Measurements from ENCODE around the gene ANKRD29.

The ANKRD29 gene

GRCh38 chr18:23694637-23695430 is 32.1 kb upstream of the ANKRD29 start:
- in situ Hi-C loops (cut with HindIII; ENCODE audit: low pct_unique_long_range_greater_than_20kb, low sequenced_read_pairs): no loop called here

GRCh38 chr18:23693846-23694245 is 31.1 kb upstream of the ANKRD29 start:
- in situ Hi-C loops (cut with HindIII; ENCODE audit: low pct_unique_long_range_greater_than_20kb, low sequenced_read_pairs): no loop called here
- DNase-seq (ENCODE audit: low read depth in 1 of 2, low spot score in 1 of 2): no peak
- no peak for TF ChIP-seq JUND (IDR thresholded peaks at IDR 0.05; ENCODE audit: low read depth)

More at GRCh38 chr18:23694637-23695430, 32.1 kb upstream of the ANKRD29 start:
- TF ChIP-seq JUND (IDR thresholded peaks at IDR 0.05; ENCODE audit: low read depth): no peak
- no peak for DNase-seq (ENCODE audit: low read depth in 1 of 2, low spot score in 1 of 2)

GRCh38 chr18:23690505-23691068 is 27.9 kb upstream of the ANKRD29 start:
- in situ Hi-C loops (cut with HindIII; ENCODE audit: low pct_unique_long_range_greater_than_20kb, low sequenced_read_pairs): no loop called here
- no peak for DNase-seq (ENCODE audit: low read depth in 1 of 2, low spot score in 1 of 2)
- TF ChIP-seq JUND (IDR thresholded peaks at IDR 0.05; ENCODE audit: low read depth): no peak

- peak in 1 of 2 experiments; percentile 27 for DNase-seq (ENCODE audit: low read depth in 1 of 2, low spot score in 1 of 2)
- in situ Hi-C loops (cut with HindIII; ENCODE audit: low pct_unique_long_range_greater_than_20kb, low sequenced_read_pairs): no loop called here
- TF ChIP-seq JUND (IDR thresholded peaks at IDR 0.05; ENCODE audit: low read depth): no peak
Observed at GRCh38 chr18:23689616-23690504, 27.1 kb upstream of the ANKRD29 start.

GRCh38 chr18:23689031-23689615 is 26.4 kb upstream of the ANKRD29 start, which contains the start of gene LAMA3:
Gene LAMA3 (plus strand): TSS chr18:23689453. CDS start chr18:23689684, 231 bp downstream.
- TF ChIP-seq JUND (IDR thresholded peaks at IDR 0.05; ENCODE audit: low read depth): no peak
- in situ Hi-C loops (cut with HindIII; ENCODE audit: low pct_unique_long_range_greater_than_20kb, low sequenced_read_pairs): no loop called here
- peak; percentile 66 to 86 for DNase-seq (ENCODE audit: low read depth in 1 of 2, low spot score in 1 of 2)

GRCh38 chr18:23688528-23688927 is 25.8 kb upstream of the ANKRD29 start:
- in situ Hi-C loops (cut with HindIII; ENCODE audit: low pct_unique_long_range_greater_than_20kb, low sequenced_read_pairs): no loop called here

GRCh38 chr18:23684515-23685197 is 21.9 kb upstream of the ANKRD29 start:
- in situ Hi-C loops (cut with HindIII; ENCODE audit: low pct_unique_long_range_greater_than_20kb, low sequenced_read_pairs): no loop called here
- no peak for DNase-seq (ENCODE audit: low read depth in 1 of 2, low spot score in 1 of 2)
- TF ChIP-seq JUND (IDR thresholded peaks at IDR 0.05; ENCODE audit: low read depth): no peak

More at GRCh38 chr18:23688528-23688927, 25.8 kb upstream of the ANKRD29 start:
- no peak for DNase-seq (ENCODE audit: low read depth in 1 of 2, low spot score in 1 of 2)
- no peak for TF ChIP-seq JUND (IDR thresholded peaks at IDR 0.05; ENCODE audit: low read depth)

GRCh38 chr18:23683671-23684070 is 21.0 kb upstream of the ANKRD29 start:
- no peak for TF ChIP-seq JUND (IDR thresholded peaks at IDR 0.05; ENCODE audit: low read depth)
- no peak for DNase-seq (ENCODE audit: low read depth in 1 of 2, low spot score in 1 of 2)
- in situ Hi-C loops (cut with HindIII; ENCODE audit: low pct_unique_long_range_greater_than_20kb, low sequenced_read_pairs): no loop called here

- no peak for DNase-seq (ENCODE audit: low read depth in 1 of 2, low spot score in 1 of 2)
- in situ Hi-C loops (cut with HindIII; ENCODE audit: low pct_unique_long_range_greater_than_20kb, low sequenced_read_pairs): no loop called here
- no peak for TF ChIP-seq JUND (IDR thresholded peaks at IDR 0.05; ENCODE audit: low read depth)
Observed at GRCh38 chr18:23683155-23683554, 20.4 kb upstream of the ANKRD29 start.

- TF ChIP-seq JUND (IDR thresholded peaks at IDR 0.05; ENCODE audit: low read depth): no peak
- DNase-seq (ENCODE audit: low read depth in 1 of 2, low spot score in 1 of 2): no peak
- in situ Hi-C loops (cut with HindIII; ENCODE audit: low pct_unique_long_range_greater_than_20kb, low sequenced_read_pairs): no loop called here
Observed at GRCh38 chr18:23682472-23682871, 19.8 kb upstream of the ANKRD29 start.

GRCh38 chr18:23682045-23682444 is 19.3 kb upstream of the ANKRD29 start:
- DNase-seq (ENCODE audit: low read depth in 1 of 2, low spot score in 1 of 2): no peak
- in situ Hi-C loops (cut with HindIII; ENCODE audit: low pct_unique_long_range_greater_than_20kb, low sequenced_read_pairs): no loop called here

GRCh38 chr18:23675896-23676295 is 13.2 kb upstream of the ANKRD29 start:
- no peak for TF ChIP-seq JUND (IDR thresholded peaks at IDR 0.05; ENCODE audit: low read depth)
- DNase-seq (ENCODE audit: low read depth in 1 of 2, low spot score in 1 of 2): no peak
- in situ Hi-C loops (cut with HindIII; ENCODE audit: low pct_unique_long_range_greater_than_20kb, low sequenced_read_pairs): no loop called here

More at GRCh38 chr18:23682045-23682444, 19.3 kb upstream of the ANKRD29 start:
- no peak for TF ChIP-seq JUND (IDR thresholded peaks at IDR 0.05; ENCODE audit: low read depth)

Data from T47D (cell line).